Fibroblast of lung (primary cell): Measurements from ENCODE around the gene SLC43A3.

Experiments
- CTCF ChIP-seq, 2 donors: IDR thresholded peaks in 1 of 2; conservative IDR thresholded peaks in 1 of 2; 1 replicate in 1 of 2; 2 replicates in 1 of 2; pipeline ENCODE4 v1.5.1; 2011 to 2012; ENCODE audit warnings: low read length in 2 of 2, control low read depth in 1 of 2, inconsistent platforms in 1 of 2, low read depth in 1 of 2, mild to moderate bottlenecking in 1 of 2
- EZH2 ChIP-seq: IDR thresholded peaks from 2 replicates; pipeline ENCODE4 v1.5.1; 2012; ENCODE audit warnings: low read length, control low read depth, mild to moderate bottlenecking; ENCODE audit errors: missing control alignments

GRCh38 chr11:57359896-57360690 lies 66.8 kb downstream of the SLC43A3 start:
- TF ChIP-seq EZH2 (no peak), CTCF (conservative IDR thresholded peaks at IDR 0.05 in 1 of 2, IDR thresholded peaks at IDR 0.05 in 1 of 2; ENCODE audit: low read depth in 1 of 2, low read length in 2 of 2) (no peak)
